ENCODE data around the gene FTSJ3. TPM values are rescaled to one million over a fixed set of nuclear protein-coding genes. Genes with fewer than 3 reads are reported as not detected.
"Not testable (repeated sequence)": the region's sequence is repeated elsewhere in the genome, so short reads cannot be mapped to it uniquely, and the experiment has no call there.

Gene FTSJ3
- 54.8 TPM for polyA plus RNA-seq (2013, experiment 1 of 4)
- 59.2 TPM for polyA plus RNA-seq (2013, experiment 2 of 4)
- polyA plus RNA-seq (2013, experiment 3 of 4), result 34.0 TPM
- 38.2 TPM for polyA plus RNA-seq (2013, experiment 4 of 4)

DNA sequence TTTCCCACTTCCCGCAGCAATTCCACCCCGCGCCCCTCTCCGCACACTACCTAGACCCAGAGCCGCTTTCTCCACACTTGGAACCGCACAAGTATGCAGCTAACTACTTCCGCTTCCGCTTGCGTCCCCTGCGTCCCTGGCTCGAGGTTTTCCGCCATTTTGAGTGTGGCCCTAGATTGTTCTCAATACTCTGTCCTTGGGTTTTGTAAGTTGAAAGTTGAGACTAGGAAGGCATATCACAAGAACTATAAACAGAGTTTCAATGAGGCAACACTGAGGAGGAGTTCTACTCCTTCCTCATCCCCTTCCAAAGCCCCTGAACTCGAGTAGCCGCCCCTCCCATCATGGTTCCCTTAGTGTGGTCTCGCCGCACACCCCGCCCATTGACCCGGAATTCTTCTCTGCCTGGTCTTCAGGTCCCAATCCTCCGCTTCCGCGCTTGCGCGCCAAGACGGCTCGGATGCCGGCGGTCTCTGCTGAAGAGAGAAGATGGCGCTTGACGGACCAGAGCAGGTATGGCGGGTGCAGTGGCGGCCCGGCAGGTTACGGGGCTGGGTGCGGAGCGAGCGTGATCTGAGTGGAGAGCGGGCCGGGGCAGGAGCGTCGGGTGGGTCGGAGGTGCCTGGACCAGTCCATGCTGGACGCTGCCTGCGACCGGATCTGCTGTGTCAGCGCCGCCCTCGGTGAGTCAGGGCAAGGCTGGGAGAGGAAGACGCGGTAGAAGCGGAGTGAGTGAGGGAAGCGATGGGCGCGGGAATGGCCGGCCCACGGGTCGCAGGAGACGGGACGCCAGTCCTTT is at the start of gene FTSJ3, which contains the start of gene PSMC5:
Gene FTSJ3 (minus strand): TSS at position 662 of the 799 bp plus-strand sequence. CDS start 761 bp downstream, outside the sequence.
Gene PSMC5 (plus strand): TSS at position 430 of the 799 bp plus-strand sequence. CDS start 60 bp downstream, at position 490.
- WGBS, 2 experiments, result 0% methylated on average over 58 of the region's 58 CpGs
- peaks cover 62% of the 10 kb centered on the region for H3K36me3 ChIP-seq (ENCODE audit: control insufficient read depth, insufficient read depth, low read length)
- no peaks in the 10 kb centered on the region for H3K27me3 ChIP-seq (ENCODE audit: control insufficient read depth, insufficient read depth, low read length, poor library complexity, severe bottlenecking)
- peaks cover 13% of the 10 kb centered on the region for H3K4me1 ChIP-seq (ENCODE audit: control insufficient read depth, insufficient read depth, low read length)
- peak within 1 kb of the TSS; percentile 85 for H3K27ac ChIP-seq (ENCODE audit: insufficient read depth, low read depth, low read length, poor library complexity, severe bottlenecking)
- H3K4me3 ChIP-seq (ENCODE audit: insufficient read depth, low read depth, low read length), result peak within 1 kb of the TSS; percentile 82
- H3K9me3 ChIP-seq (ENCODE audit: control insufficient read depth, low read length), result no peaks in the 10 kb centered on the region

GRCh38 chr17:63874693-63875092 is 47.2 kb upstream of the FTSJ3 start:
- H3K4me1 ChIP-seq (ENCODE audit: control insufficient read depth, insufficient read depth, low read length); H3K4me3 ChIP-seq (ENCODE audit: insufficient read depth, low read depth, low read length); H3K36me3 ChIP-seq (ENCODE audit: control insufficient read depth, insufficient read depth, low read length); H3K9me3 ChIP-seq (ENCODE audit: control insufficient read depth, low read length); H3K27me3 ChIP-seq (ENCODE audit: control insufficient read depth, insufficient read depth, low read length, poor library complexity, severe bottlenecking); H3K27ac ChIP-seq (ENCODE audit: insufficient read depth, low read depth, low read length, poor library complexity, severe bottlenecking): not testable (repeated sequence)
- 88 to 90% methylated on average over 6 of the region's 6 CpGs for WGBS, 2 experiments

- H3K9me3 ChIP-seq (ENCODE audit: control insufficient read depth, low read length); H3K4me3 ChIP-seq (ENCODE audit: insufficient read depth, low read depth, low read length); H3K36me3 ChIP-seq (ENCODE audit: control insufficient read depth, insufficient read depth, low read length); H3K4me1 ChIP-seq (ENCODE audit: control insufficient read depth, insufficient read depth, low read length); H3K27ac ChIP-seq (ENCODE audit: insufficient read depth, low read depth, low read length, poor library complexity, severe bottlenecking); H3K27me3 ChIP-seq (ENCODE audit: control insufficient read depth, insufficient read depth, low read length, poor library complexity, severe bottlenecking): not testable (repeated sequence)
- 81 to 83% methylated on average over 6 of the region's 8 CpGs for WGBS, 2 experiments
Measured at GRCh38 chr17:63874061-63874626, 46.7 kb upstream of the FTSJ3 start.

GRCh38 chr17:63873577-63873976 is 46.1 kb upstream of the FTSJ3 start, which contains the start of gene CSH2:
Gene CSH2 (minus strand): TSS chr17:63873677. CDS start chr17:63873614, 63 bp downstream.
- H3K4me1 ChIP-seq (ENCODE audit: control insufficient read depth, insufficient read depth, low read length); H3K9me3 ChIP-seq (ENCODE audit: control insufficient read depth, low read length); H3K27me3 ChIP-seq (ENCODE audit: control insufficient read depth, insufficient read depth, low read length, poor library complexity, severe bottlenecking); H3K36me3 ChIP-seq (ENCODE audit: control insufficient read depth, insufficient read depth, low read length); H3K4me3 ChIP-seq (ENCODE audit: insufficient read depth, low read depth, low read length); H3K27ac ChIP-seq (ENCODE audit: insufficient read depth, low read depth, low read length, poor library complexity, severe bottlenecking): not testable (repeated sequence)
- WGBS, 2 experiments, result 89 to 96% methylated on average over 4 of the region's 7 CpGs

DNA sequence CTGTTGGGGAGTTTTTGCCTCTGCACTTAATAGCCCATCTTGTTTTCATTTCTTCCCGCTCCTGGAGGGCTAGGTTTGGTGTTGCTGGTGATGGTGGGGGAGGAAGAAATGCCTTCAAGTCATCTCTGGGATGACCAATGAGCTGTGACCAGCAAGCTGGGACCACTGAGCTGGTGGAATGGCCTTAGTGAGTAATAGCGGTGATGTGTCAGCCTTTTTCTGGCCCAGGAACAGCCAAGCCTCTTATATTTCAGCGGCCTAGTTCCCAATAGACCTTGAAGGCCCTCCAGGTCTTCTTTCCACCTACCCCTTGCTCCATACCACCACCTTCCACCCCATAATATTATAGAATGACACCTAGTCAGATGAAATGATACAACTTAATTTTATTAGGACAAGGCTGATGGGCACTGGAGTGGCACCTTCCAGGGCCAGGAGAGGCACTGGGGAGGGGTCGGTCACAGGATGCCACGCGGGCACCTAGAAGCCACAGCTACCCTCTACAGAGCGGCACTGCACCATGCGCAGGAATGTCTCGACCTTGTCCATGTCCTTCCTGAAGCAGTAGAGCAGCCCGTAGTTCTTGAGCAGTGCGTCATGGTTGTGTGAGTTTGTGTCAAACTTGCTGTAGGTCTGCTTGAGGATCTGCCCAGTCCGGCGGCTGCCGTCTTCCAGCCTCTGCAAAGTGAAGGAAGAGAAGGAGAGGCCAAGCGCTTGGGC is 44.3 kb upstream of the FTSJ3 start:
- not testable (repeated sequence) for H3K4me3 ChIP-seq (ENCODE audit: insufficient read depth, low read depth, low read length); H3K9me3 ChIP-seq (ENCODE audit: control insufficient read depth, low read length); H3K27ac ChIP-seq (ENCODE audit: insufficient read depth, low read depth, low read length, poor library complexity, severe bottlenecking); H3K36me3 ChIP-seq (ENCODE audit: control insufficient read depth, insufficient read depth, low read length); H3K27me3 ChIP-seq (ENCODE audit: control insufficient read depth, insufficient read depth, low read length, poor library complexity, severe bottlenecking); H3K4me1 ChIP-seq (ENCODE audit: control insufficient read depth, insufficient read depth, low read length)
- WGBS, 2 experiments, result 92 to 93% methylated on average over 10 to 13 of the region's 15 CpGs

GRCh38 chr17:63870292-63870665 is 42.8 kb upstream of the FTSJ3 start:
- H3K27ac ChIP-seq (ENCODE audit: insufficient read depth, low read depth, low read length, poor library complexity, severe bottlenecking); H3K27me3 ChIP-seq (ENCODE audit: control insufficient read depth, insufficient read depth, low read length, poor library complexity, severe bottlenecking); H3K4me1 ChIP-seq (ENCODE audit: control insufficient read depth, insufficient read depth, low read length); H3K9me3 ChIP-seq (ENCODE audit: control insufficient read depth, low read length); H3K36me3 ChIP-seq (ENCODE audit: control insufficient read depth, insufficient read depth, low read length); H3K4me3 ChIP-seq (ENCODE audit: insufficient read depth, low read depth, low read length): not testable (repeated sequence)
- WGBS, 2 experiments, result 90 to 98% methylated on average over 2 to 4 of the region's 4 CpGs

DNA sequence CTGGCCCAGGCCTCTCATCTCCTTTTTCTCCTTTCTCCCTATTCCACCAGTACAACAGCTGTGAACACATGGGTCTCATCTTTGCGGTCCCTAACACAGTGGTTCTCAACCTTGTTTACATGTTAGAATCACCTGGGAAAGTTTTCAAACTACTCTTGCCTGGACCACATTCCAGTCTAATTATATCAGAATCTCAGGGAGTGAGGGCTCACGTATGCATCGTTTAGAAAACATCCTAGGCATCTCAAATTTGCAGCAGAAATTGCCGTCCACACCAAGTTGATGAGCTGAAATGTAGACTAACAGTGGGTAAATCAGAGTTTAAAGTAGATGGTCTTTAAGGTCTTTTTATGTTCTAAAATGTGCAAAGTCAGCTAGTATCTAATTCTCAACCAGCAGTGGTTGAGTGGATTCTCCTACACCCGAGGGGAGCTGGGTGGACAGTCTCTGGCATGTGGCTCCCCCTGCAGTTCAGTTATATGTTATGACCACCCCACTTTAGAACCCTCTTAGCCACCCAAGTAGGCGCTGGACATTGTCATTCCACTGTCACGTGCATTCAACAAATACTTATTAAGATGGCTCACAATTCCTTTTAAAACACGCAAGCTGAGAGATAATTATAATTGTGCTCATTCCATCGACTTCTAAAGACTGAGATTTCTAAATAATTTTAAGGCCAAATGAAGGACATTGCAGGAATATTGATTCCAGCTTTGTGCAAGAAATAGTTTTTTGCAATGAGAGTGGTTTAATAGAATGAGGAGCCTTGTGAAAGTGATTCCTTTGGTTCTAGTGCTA is 42.2 kb upstream of the FTSJ3 start:
- H3K4me3 ChIP-seq (ENCODE audit: insufficient read depth, low read depth, low read length); H3K27ac ChIP-seq (ENCODE audit: insufficient read depth, low read depth, low read length, poor library complexity, severe bottlenecking); H3K36me3 ChIP-seq (ENCODE audit: control insufficient read depth, insufficient read depth, low read length); H3K27me3 ChIP-seq (ENCODE audit: control insufficient read depth, insufficient read depth, low read length, poor library complexity, severe bottlenecking); H3K4me1 ChIP-seq (ENCODE audit: control insufficient read depth, insufficient read depth, low read length); H3K9me3 ChIP-seq (ENCODE audit: control insufficient read depth, low read length): not testable (repeated sequence)
- 80 to 82% methylated on average over 8 of the region's 9 CpGs for WGBS, 2 experiments

- H3K27ac ChIP-seq (ENCODE audit: insufficient read depth, low read depth, low read length, poor library complexity, severe bottlenecking); H3K4me1 ChIP-seq (ENCODE audit: control insufficient read depth, insufficient read depth, low read length); H3K9me3 ChIP-seq (ENCODE audit: control insufficient read depth, low read length); H3K27me3 ChIP-seq (ENCODE audit: control insufficient read depth, insufficient read depth, low read length, poor library complexity, severe bottlenecking); H3K4me3 ChIP-seq (ENCODE audit: insufficient read depth, low read depth, low read length); H3K36me3 ChIP-seq (ENCODE audit: control insufficient read depth, insufficient read depth, low read length): not testable (repeated sequence)
- WGBS, 2 experiments, result 68 to 69% methylated on average over 5 of the region's 7 CpGs
Measured at GRCh38 chr17:63866625-63867024, 39.2 kb upstream of the FTSJ3 start.

GRCh38 chr17:63859257-63859656 is 31.8 kb upstream of the FTSJ3 start:
- Histone ChIP-seq H3K9me3 (ENCODE audit: control insufficient read depth, low read length) (no peaks in the 10 kb centered on the region), H3K4me3 (ENCODE audit: insufficient read depth, low read depth, low read length) (no peak overlapping the region), H3K36me3 (ENCODE audit: control insufficient read depth, insufficient read depth, low read length) (no peaks in the 10 kb centered on the region), H3K4me1 (ENCODE audit: control insufficient read depth, insufficient read depth, low read length) (no peaks in the 10 kb centered on the region), H3K27ac (ENCODE audit: insufficient read depth, low read depth, low read length, poor library complexity, severe bottlenecking) (no peak overlapping the region), H3K27me3 (ENCODE audit: control insufficient read depth, insufficient read depth, low read length, poor library complexity, severe bottlenecking) (peaks cover 9% of the 10 kb centered on the region)
- WGBS, 2 experiments, result 82 to 84% methylated on average over 3 of the region's 3 CpGs

Measured in ectodermal cell (in vitro differentiated cells).